ENCODE measurements around the gene PPARG. TPM values are rescaled to one million over a fixed set of nuclear protein-coding genes. Genes with fewer than 3 reads are reported as not detected.
A peak's percentile ranks its signal among the peaks of the same experiment; 100 is the strongest.

PPARG gene
- total and polyA plus RNA-seq, 12 donors: 3.1 to 21.9 (median 6.8) TPM

- H3K27ac ChIP-seq: no peak overlapping the region
- TF ChIP-seq, protein P1, sequence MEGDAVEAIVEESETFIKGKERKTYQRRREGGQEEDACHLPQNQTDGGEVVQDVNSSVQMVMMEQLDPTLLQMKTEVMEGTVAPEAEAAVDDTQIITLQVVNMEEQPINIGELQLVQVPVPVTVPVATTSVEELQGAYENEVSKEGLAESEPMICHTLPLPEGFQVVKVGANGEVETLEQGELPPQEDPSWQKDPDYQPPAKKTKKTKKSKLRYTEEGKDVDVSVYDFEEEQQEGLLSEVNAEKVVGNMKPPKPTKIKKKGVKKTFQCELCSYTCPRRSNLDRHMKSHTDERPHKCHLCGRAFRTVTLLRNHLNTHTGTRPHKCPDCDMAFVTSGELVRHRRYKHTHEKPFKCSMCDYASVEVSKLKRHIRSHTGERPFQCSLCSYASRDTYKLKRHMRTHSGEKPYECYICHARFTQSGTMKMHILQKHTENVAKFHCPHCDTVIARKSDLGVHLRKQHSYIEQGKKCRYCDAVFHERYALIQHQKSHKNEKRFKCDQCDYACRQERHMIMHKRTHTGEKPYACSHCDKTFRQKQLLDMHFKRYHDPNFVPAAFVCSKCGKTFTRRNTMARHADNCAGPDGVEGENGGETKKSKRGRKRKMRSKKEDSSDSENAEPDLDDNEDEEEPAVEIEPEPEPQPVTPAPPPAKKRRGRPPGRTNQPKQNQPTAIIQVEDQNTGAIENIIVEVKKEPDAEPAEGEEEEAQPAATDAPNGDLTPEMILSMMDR (IDR thresholded peaks at IDR 0.05): no peak
- no peak for TF ChIP-seq POLR2A (IDR thresholded peaks at IDR 0.05)
- no peak overlapping the region for H3K4me3 ChIP-seq
- H3K27me3 ChIP-seq: no peaks in the 10 kb centered on the region
- intact Hi-C loops (cut with DNase I): no loop called here
- H3K36me3 ChIP-seq (replicated peaks in 1 of 2): no peaks in the 10 kb centered on the region
- DNase-seq: no peak
- WGBS, 4 donors: 80 to 87% (median 83%) methylated on average over 10 to 11 of the region's 11 CpGs
- peaks cover 0 to 10% of the 10 kb centered on the region in 2 donors for H3K4me1 ChIP-seq (replicated peaks in 1 of 2)
- H3K9me3 ChIP-seq (replicated peaks in 1 of 3): no peaks in the 10 kb centered on the region
Observed at GRCh38 chr3:12472000-12472610, 183.2 kb downstream of the PPARG start.

DNA sequence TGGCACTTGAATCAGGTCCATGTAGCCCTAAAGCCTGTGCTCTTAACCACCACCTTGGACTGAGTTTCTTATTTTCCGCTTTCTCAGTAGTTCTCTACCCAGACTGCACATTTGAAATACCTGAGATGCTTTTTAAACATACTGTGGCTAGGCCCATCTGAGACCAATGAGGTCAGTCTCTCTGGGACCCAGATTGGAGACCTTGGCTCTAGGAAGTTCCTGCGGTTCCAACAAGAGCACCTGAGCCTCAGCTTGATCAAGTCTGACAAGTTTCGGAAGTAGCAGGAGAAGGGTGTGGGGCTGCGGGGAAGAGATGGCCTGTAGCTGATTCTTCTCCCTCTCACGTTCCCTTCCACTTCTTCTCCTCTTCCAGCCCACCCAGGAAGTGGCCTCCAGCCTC lies 183.9 kb downstream of the PPARG start:
- DNase-seq: no peak
- H3K4me3 ChIP-seq: no peak overlapping the region
- peaks cover 0 to 10% of the 10 kb centered on the region in 2 donors for H3K4me1 ChIP-seq (replicated peaks in 1 of 2)
- TF ChIP-seq, protein P1 (IDR thresholded peaks at IDR 0.05): no peak
- no peak for TF ChIP-seq POLR2A (IDR thresholded peaks at IDR 0.05)
- intact Hi-C loops (cut with DNase I): no loop called here
- H3K27ac ChIP-seq: no peak overlapping the region
- no peaks in the 10 kb centered on the region for H3K9me3 ChIP-seq (replicated peaks in 1 of 3)
- no peaks in the 10 kb centered on the region for H3K36me3 ChIP-seq (replicated peaks in 1 of 2)
- WGBS, 4 donors: 76 to 94% (median 90%) methylated on average over 5 of the region's 5 CpGs
- H3K27me3 ChIP-seq: no peaks in the 10 kb centered on the region

DNA sequence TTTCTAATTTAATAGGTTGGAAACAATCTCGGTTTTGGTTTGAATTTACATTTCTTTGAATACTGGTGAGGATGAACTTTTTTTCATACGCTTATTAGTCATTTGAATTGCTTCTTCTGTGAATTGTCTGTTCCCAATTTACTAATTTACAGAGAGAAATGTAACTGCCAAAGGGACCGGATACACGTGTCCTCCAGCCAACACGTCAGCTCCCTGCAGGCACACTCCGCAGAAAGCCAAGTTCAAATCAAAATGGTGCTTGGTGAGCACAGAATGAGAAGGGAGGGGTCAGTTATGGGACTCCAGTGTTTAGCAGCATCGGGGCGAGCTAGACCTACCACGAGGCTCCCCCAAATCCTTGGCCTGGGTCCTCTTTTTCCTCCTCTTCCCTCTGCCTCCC lies 184.6 kb downstream of the PPARG start:
- Histone ChIP-seq H3K4me1 (replicated peaks in 1 of 2) (peaks cover 0 to 10% of the 10 kb centered on the region in 2 donors), H3K4me3 (no peak overlapping the region), H3K9me3 (replicated peaks in 1 of 3) (no peaks in the 10 kb centered on the region), H3K27ac (no peak overlapping the region), H3K36me3 (replicated peaks in 1 of 2) (no peaks in the 10 kb centered on the region), H3K27me3 (no peaks in the 10 kb centered on the region)
- no peak for DNase-seq
- TF ChIP-seq, protein P1 (IDR thresholded peaks at IDR 0.05): no peak
- no peak for TF ChIP-seq POLR2A (IDR thresholded peaks at IDR 0.05)
- intact Hi-C loops (cut with DNase I): no loop called here
- WGBS, 4 donors: 88 to 96% (median 91%) methylated on average over 9 of the region's 9 CpGs

- Histone ChIP-seq H3K9me3 (replicated peaks in 1 of 3) (no peaks in the 10 kb centered on the region), H3K4me1 (replicated peaks in 1 of 2) (peaks cover 0 to 19% of the 10 kb centered on the region in 2 donors), H3K27ac (peak overlapping the region in 2 of 5 donors; percentile 49 to 63), H3K27me3 (no peaks in the 10 kb centered on the region), H3K4me3 (no peak overlapping the region), H3K36me3 (replicated peaks in 1 of 2) (no peaks in the 10 kb centered on the region)
- 55 to 67% (median 65%) methylated on average over 5 of the region's 5 CpGs for WGBS, 4 donors
- intact Hi-C loops (cut with DNase I): no loop called here
- TF ChIP-seq POLR2A (IDR thresholded peaks at IDR 0.05): no peak
- no peak for DNase-seq
Observed at GRCh38 chr3:12476238-12476897, 187.5 kb downstream of the PPARG start.
